OCI-LY3 (cell line): ENCODE data around the gene DCPS.
"Not testable (repeated sequence)": the region's sequence is repeated elsewhere in the genome, so short reads cannot be mapped to it uniquely, and the experiment has no call there.

Source experiments
- H2AFZ ChIP-seq: fragments of 200-600, 300-600 bp; shearing (Covaris generic); 2 replicates; pipeline ENCODE4 v1.6.0; 2014; ENCODE audit warnings: antibody characterized with exemption, low read depth, low read length
- H3K27ac ChIP-seq: fragments of 200-600, 300-600 bp; sonication (generic); 2 replicates; pipeline ENCODE4 v1.5.1; 2014; ENCODE audit warnings: mild to moderate bottlenecking, low read length, moderate library complexity, mixed read lengths
- H3K27me3 ChIP-seq: fragments of 200-600, 300-600 bp; sonication (generic); 2 replicates; pipeline ENCODE4 v1.6.1; 2014; ENCODE audit warnings: low read depth, low read length, mixed read lengths
- H3K36me3 ChIP-seq: fragments of 200-600, 300-600 bp; sonication (generic); replicated peaks from 2 replicates; pipeline ENCODE3; 2014; ENCODE audit warnings: low read depth, low read length, mixed read lengths
- H3K4me1 ChIP-seq: fragments of 300-600, 200-600 bp; sonication (generic); 2 replicates; pipeline ENCODE4 v1.6.1; 2014; ENCODE audit warnings: low read length, mixed read lengths
- H3K4me2 ChIP-seq: fragments of 200-600, 300-600 bp; sonication (generic); 2 replicates; pipeline ENCODE4 v1.6.1; 2014; ENCODE audit warnings: low read length, mixed read lengths
- H3K4me3 ChIP-seq: fragments of 300-600, 200-600 bp; sonication (generic); 2 replicates; pipeline ENCODE4 v1.5.1; 2014; ENCODE audit warnings: antibody characterized with exemption, mild to moderate bottlenecking, low read length, moderate library complexity
- H3K79me2 ChIP-seq: fragments of 300-600, 200-600 bp; shearing (Covaris generic); 2 replicates; pipeline ENCODE4 v1.6.1; 2014; ENCODE audit warnings: mild to moderate bottlenecking, low read length, mixed read lengths
- H3K9ac ChIP-seq: fragments of 300-600, 200-600 bp; shearing (Covaris generic); 2 replicates; pipeline ENCODE4 v1.6.0; 2014; ENCODE audit warnings: mild to moderate bottlenecking, low read length, moderate library complexity
- H3K9me3 ChIP-seq: fragments of 200-600, 300-600 bp; shearing (Covaris generic); 2 replicates; pipeline ENCODE4 v1.6.1; 2014; ENCODE audit warnings: low read length, mixed read lengths; ENCODE audit not compliant: insufficient read depth
- H4K20me1 ChIP-seq: fragments of 200-600, 300-600 bp; sonication (generic); 2 replicates; pipeline ENCODE4 v1.6.1; 2016; ENCODE audit warnings: low read length, mixed read lengths; ENCODE audit not compliant: insufficient read depth
- EZH2phosphoT487 ChIP-seq: fragments of 200-600 bp; shearing (Covaris generic); IDR thresholded peaks from 2 replicates; pipeline ENCODE4 v1.6.1; 2018; ENCODE audit warnings: antibody characterized with exemption, mixed run types, low read depth
- TF ChIP-seq, protein P1 (sequence below): fragments of 200-600, 300-600 bp; sonication (generic); IDR thresholded peaks from 2 replicates; pipeline ENCODE4 v1.5.1; 2014; ENCODE audit warnings: antibody characterized with exemption, low read length, low read depth

The DCPS gene, protein sequence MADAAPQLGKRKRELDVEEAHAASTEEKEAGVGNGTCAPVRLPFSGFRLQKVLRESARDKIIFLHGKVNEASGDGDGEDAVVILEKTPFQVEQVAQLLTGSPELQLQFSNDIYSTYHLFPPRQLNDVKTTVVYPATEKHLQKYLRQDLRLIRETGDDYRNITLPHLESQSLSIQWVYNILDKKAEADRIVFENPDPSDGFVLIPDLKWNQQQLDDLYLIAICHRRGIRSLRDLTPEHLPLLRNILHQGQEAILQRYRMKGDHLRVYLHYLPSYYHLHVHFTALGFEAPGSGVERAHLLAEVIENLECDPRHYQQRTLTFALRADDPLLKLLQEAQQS

DNA sequence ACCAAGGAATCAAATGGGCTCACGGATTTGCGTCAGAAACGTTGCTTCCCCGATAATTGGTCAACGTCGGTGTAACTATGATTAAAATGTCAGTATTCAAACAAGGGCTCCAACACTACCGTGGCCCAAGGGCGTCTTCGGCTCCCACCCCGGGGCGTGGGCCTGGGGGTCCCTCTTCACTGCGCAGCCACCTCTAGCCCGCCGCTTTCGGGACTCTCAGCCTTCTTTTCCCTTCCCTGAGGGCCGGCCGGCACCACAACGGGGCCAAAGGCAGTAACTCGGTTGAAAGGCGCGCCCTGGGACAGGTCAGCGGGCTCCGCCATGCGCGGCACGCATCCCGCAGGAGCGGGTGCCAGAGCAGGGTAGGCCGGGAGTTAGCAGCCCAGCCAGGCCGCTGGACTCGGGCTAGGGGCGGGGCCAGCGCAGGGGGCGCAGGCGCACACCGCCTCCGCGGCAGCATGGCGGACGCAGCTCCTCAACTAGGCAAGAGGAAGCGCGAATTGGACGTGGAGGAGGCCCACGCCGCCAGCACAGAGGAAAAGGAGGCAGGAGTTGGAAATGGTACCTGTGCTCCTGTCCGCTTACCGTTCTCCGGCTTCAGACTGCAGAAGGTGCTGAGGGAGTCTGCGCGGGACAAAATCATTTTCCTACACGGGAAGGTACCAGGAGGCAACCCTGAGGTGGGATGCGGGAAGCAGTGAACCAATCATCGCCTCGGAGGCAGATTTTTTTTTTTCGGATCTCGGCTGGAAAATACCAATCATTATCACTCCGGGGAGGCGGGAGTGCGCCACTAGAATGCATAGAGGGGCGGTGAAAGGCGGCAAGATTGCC, at the start of gene DCPS:
DCPS (plus strand) TSS at position 438 of the 834 bp plus-strand sequence; CDS start at position 459, 21 bp downstream.
- peak within 1 kb of the TSS; percentile 74 for H3K4me2 ChIP-seq
- peak within 1 kb of the TSS; percentile 83 for H3K4me3 ChIP-seq
- no peaks in the 10 kb centered on the region for H3K9me3 ChIP-seq
- peak within 1 kb of the TSS; percentile 88 for H2AFZ ChIP-seq
- H3K4me1 ChIP-seq: peaks cover 19% of the 10 kb centered on the region
- H4K20me1 ChIP-seq: peaks cover 5% of the 10 kb centered on the region; the same call in 1 of the 2 replicates
- peak within 1 kb of the TSS; percentile 96 for H3K9ac ChIP-seq
- peaks cover 41% of the 10 kb centered on the region for H3K79me2 ChIP-seq
- no peak for TF ChIP-seq EZH2phosphoT487
- TF ChIP-seq, protein P1, sequence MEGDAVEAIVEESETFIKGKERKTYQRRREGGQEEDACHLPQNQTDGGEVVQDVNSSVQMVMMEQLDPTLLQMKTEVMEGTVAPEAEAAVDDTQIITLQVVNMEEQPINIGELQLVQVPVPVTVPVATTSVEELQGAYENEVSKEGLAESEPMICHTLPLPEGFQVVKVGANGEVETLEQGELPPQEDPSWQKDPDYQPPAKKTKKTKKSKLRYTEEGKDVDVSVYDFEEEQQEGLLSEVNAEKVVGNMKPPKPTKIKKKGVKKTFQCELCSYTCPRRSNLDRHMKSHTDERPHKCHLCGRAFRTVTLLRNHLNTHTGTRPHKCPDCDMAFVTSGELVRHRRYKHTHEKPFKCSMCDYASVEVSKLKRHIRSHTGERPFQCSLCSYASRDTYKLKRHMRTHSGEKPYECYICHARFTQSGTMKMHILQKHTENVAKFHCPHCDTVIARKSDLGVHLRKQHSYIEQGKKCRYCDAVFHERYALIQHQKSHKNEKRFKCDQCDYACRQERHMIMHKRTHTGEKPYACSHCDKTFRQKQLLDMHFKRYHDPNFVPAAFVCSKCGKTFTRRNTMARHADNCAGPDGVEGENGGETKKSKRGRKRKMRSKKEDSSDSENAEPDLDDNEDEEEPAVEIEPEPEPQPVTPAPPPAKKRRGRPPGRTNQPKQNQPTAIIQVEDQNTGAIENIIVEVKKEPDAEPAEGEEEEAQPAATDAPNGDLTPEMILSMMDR: no peak
- H3K27ac ChIP-seq: peak within 1 kb of the TSS; percentile 76
- H3K36me3 ChIP-seq: peaks cover 21% of the 10 kb centered on the region
- H3K27me3 ChIP-seq: no peaks in the 10 kb centered on the region

DNA sequence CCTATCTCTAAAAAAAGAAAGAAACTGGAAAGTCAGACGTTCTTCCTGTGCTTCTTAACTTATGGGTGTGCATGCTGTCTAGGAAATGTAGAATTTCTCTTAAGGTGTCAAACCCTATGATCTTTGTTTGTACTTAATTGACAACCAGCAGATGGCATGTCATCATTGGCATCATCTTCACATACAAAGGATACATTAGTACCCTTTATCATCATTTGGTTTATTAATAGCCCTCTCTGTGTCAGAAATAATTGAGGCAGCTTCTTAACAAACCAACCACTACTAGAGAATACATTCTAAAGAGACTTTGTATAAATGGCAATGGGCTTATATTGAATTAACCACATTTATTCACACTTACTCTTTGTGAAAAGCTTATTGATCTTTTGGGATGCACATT, 49.0 kb upstream of the DCPS start:
- Histone ChIP-seq H3K9me3 (no peaks in the 10 kb centered on the region), H3K27me3 (no peaks in the 10 kb centered on the region), H2AFZ (no peak overlapping the region), H3K4me3 (no peak overlapping the region), H3K4me2 (no peak overlapping the region), H3K9ac (no peak overlapping the region), H3K27ac (no peak overlapping the region), H3K4me1 (no peaks in the 10 kb centered on the region), H4K20me1 (no peaks in the 10 kb centered on the region), H3K79me2 (no peaks in the 10 kb centered on the region), H3K36me3 (peaks cover 11% of the 10 kb centered on the region)
- no peak for TF ChIP-seq EZH2phosphoT487
- TF ChIP-seq, protein P1: no peak

DNA sequence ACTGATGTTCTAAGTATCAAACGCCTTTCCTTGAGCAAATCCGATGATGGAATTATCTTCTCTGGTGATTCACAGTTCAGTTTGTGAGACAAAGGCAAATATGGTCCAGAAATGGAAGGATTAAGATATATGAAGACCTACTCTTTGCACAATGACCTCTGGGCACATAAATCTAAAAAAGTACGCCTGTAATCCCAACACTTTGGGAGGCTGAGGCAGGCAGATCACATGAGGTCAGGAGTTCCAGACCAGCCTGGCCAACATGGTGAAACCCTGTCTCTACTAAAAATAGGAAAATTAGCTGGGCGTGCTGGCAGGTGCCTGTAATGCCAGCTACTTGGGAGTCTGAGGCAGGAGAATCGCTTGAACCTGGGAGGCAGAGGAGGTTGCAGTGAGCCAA, 48.4 kb upstream of the DCPS start:
- H3K36me3 ChIP-seq: peaks cover 14% of the 10 kb centered on the region
- not testable (repeated sequence) for H3K9me3 ChIP-seq, H3K27ac ChIP-seq, H3K79me2 ChIP-seq, H3K27me3 ChIP-seq, H3K4me2 ChIP-seq, H3K4me3 ChIP-seq, H3K9ac ChIP-seq, H2AFZ ChIP-seq, H3K4me1 ChIP-seq, H4K20me1 ChIP-seq

DNA sequence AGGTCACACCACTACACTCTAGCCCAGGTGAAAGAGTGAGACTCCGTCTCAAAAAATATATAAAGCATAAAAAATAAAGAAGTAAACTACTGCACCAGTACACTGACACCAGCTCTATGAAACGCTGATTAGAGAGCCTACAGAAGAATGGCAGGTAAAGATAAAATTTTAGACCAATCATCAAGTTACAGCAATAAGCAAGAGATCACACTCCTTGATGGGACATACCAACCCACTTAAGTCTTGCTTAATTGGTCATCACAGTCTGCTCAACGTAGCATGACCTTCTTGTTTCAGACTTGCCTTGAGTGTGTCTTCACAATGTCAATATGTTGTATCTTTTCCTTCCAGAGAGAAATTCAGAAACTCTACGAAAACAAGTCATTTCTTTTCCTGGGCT, 47.6 kb upstream of the DCPS start:
- Histone ChIP-seq H3K4me2 (no peak overlapping the region), H3K9ac (no peak overlapping the region), H3K4me1 (no peaks in the 10 kb centered on the region), H3K27me3 (no peaks in the 10 kb centered on the region), H3K36me3 (peaks cover 21% of the 10 kb centered on the region), H2AFZ (no peak overlapping the region), H3K27ac (no peak overlapping the region), H3K4me3 (no peak overlapping the region), H3K9me3 (no peaks in the 10 kb centered on the region), H4K20me1 (no peaks in the 10 kb centered on the region), H3K79me2 (no peaks in the 10 kb centered on the region)
- TF ChIP-seq, protein P1: no peak
- TF ChIP-seq EZH2phosphoT487: no peak
